Lung (tissue), 12 donors: ENCODE results near the gene CAMK4. TPM values are rescaled to one million over a fixed set of nuclear protein-coding genes. Genes with fewer than 3 reads are reported as not detected.
"Not testable (repeated sequence)": the region's sequence is repeated elsewhere in the genome, so short reads cannot be mapped to it uniquely, and the experiment has no call there.

Experiments used
- ATAC-seq: fragments of 200-7000 bp; cut with Tn5 transposase; one replicate; pipeline ENCODE4 v1.9.1; 2020; ENCODE audit warnings: moderate number of reproducible peaks; ENCODE audit not compliant: insufficient read depth, low FRiP score
- DNase-seq, 3 donors: peaks; one replicate each; pipeline ENCODE4 v3.0.0-alpha.2; 2013 to 2017
- H3K27ac ChIP-seq, 2 donors: one replicate each; pipeline ENCODE4 v1.5.1; 2013; ENCODE audit warnings: mild to moderate bottlenecking in 2 of 2, moderate library complexity in 2 of 2, control low read depth in 1 of 2, inconsistent platforms in 1 of 2, low read depth in 1 of 2, low read length in 1 of 2
- H3K27me3 ChIP-seq, 3 donors: one replicate each; pipeline ENCODE4 v1.5.1; 2013; ENCODE audit warnings: low read length in 2 of 3; ENCODE audit not compliant: control insufficient read depth in 3 of 3, insufficient read depth in 3 of 3
- H3K36me3 ChIP-seq, 4 donors: one replicate each; pipeline ENCODE4 v1.5.1; 2013; ENCODE audit warnings: low read length in 4 of 4, mild to moderate bottlenecking in 1 of 4, moderate library complexity in 1 of 4; ENCODE audit not compliant: control insufficient read depth in 4 of 4, insufficient read depth in 4 of 4
- H3K4me1 ChIP-seq, 5 donors: one replicate each; pipeline ENCODE4 v1.5.1; 2013; ENCODE audit warnings: low read length in 5 of 5, mild to moderate bottlenecking in 2 of 5, moderate library complexity in 1 of 5; ENCODE audit not compliant: control insufficient read depth in 5 of 5, insufficient read depth in 5 of 5
- H3K4me3 ChIP-seq: one replicate; pipeline ENCODE4 v1.5.1; 2013; ENCODE audit warnings: mild to moderate bottlenecking, control low read depth, moderate library complexity
- H3K9ac ChIP-seq, 2 donors: one replicate each; pipeline ENCODE4 v1.5.1; 2013; ENCODE audit warnings: low read length in 2 of 2, control low read depth in 1 of 2; ENCODE audit not compliant: insufficient read depth in 1 of 2
- H3K9me3 ChIP-seq, 4 donors: one replicate each; pipeline ENCODE4 v1.5.1; 2013; ENCODE audit warnings: low read length in 3 of 4, mild to moderate bottlenecking in 1 of 4, moderate library complexity in 1 of 4; ENCODE audit not compliant: control insufficient read depth in 4 of 4, insufficient read depth in 3 of 4
- whole genome bisulfite sequencing, 2 donors: extraction: QIAGEN DNeasy Blood & Tissue Kit; methylation state at CpG; one replicate each; pipeline ENCODE4 v1.1.7; 2013; 5-methylcytosine and 5-hydroxymethylcytosine counted together
- polyA plus RNA-seq, 2 donors: library from polyadenylated mRNA; stranded (reverse); fragments of 200-250 nt; gene quantifications; one replicate each; pipeline ENCODE4 v1.2.1, GENCODE V29; 2013
- total RNA-seq, 2 donors: library from RNA; depleted of rRNA in 1 of 2; stranded (reverse); fragments of >200 nt in 1 of 2; gene quantifications; one replicate each; pipeline ENCODE4 v1.2.1, GENCODE V29; 2014 to 2021
- TF ChIP-seq, protein P1 (sequence below): IDR thresholded peaks from 2 replicates; pipeline ENCODE4 v1.5.1; 2012; ENCODE audit warnings: mild to moderate bottlenecking; ENCODE audit errors: control extremely low read depth, extremely low read depth
- donor health status: control.
- donor health status: control.
- donor health status: Bipolar disorder and iron deficiency.
- donor health status: healthy.
- donor health status: DM: yes; HTN: yes; CAD: no.

Gene CAMK4
- total and polyA plus RNA-seq, 4 donors: 0.18 to 27.7 (median 0.73) TPM

DNA sequence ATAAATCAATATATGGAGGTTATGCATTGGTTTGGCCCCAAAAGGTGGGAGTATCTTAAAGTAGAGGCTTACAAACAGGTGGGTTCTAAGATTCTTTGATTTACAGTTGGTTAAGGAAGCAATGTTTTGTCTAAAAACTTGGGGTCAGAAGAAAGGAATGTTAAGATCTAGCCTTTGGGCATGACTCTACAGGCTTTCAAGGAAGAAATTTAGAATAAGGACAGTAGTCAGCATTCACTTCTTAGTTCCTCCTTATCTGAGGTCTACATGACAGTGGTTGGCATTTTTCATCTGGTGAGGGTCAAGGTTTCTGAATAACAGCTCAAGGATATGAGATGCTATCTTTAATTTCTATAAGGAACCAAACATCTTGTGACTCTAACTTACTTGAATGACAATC lies 122.8 kb downstream of the CAMK4 start:
- H3K27ac ChIP-seq: no peak overlapping the region
- H3K4me1 ChIP-seq: peaks cover 0 to 7% (median 0%) of the 10 kb centered on the region in 5 donors
- H3K9me3 ChIP-seq: no peaks in the 10 kb centered on the region
- peaks cover 0 to 2% (median 0%) of the 10 kb centered on the region in 4 donors for H3K36me3 ChIP-seq
- H3K9ac ChIP-seq: no peak overlapping the region
- ATAC-seq (no peak), DNase-seq (no peak)
- no peak overlapping the region for H3K4me3 ChIP-seq
- no peaks in the 10 kb centered on the region for H3K27me3 ChIP-seq
- TF ChIP-seq, protein P1, sequence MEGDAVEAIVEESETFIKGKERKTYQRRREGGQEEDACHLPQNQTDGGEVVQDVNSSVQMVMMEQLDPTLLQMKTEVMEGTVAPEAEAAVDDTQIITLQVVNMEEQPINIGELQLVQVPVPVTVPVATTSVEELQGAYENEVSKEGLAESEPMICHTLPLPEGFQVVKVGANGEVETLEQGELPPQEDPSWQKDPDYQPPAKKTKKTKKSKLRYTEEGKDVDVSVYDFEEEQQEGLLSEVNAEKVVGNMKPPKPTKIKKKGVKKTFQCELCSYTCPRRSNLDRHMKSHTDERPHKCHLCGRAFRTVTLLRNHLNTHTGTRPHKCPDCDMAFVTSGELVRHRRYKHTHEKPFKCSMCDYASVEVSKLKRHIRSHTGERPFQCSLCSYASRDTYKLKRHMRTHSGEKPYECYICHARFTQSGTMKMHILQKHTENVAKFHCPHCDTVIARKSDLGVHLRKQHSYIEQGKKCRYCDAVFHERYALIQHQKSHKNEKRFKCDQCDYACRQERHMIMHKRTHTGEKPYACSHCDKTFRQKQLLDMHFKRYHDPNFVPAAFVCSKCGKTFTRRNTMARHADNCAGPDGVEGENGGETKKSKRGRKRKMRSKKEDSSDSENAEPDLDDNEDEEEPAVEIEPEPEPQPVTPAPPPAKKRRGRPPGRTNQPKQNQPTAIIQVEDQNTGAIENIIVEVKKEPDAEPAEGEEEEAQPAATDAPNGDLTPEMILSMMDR: no peak

DNA sequence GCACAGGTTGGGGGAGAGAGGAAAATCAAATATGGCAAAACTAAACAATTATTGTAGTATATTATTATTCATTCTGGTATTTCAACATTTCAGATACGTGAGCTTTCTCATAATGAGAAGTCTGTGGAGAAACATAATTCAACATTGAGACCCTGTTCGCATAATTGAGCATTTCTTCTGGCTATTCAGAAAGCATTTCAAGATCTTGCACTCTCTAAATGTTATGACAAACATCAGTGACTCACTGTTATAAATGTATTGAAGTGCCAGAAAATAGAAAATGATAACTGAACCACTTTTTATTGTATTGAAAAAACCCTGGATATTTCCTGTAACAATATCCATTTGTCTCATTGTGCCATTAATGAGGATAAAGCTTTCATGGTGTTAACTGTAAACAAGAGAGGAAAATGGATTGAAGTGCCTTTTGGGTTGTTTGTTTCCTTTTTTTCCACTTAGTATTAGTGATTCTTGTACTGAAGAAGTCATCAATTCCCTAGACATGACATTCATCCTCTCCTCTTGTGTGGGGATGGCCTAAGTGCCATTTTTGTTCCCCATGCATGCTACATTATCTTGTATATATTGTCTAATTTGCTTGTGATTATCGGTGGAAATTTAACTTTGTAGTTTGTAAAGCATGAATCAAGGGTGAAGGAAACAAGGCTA lies 124.6 kb downstream of the CAMK4 start:
- no peak overlapping the region for H3K9ac ChIP-seq
- H3K4me3 ChIP-seq: no peak overlapping the region
- no peak overlapping the region for H3K27ac ChIP-seq
- peaks cover 0 to 7% (median 0%) of the 10 kb centered on the region in 5 donors for H3K4me1 ChIP-seq
- TF ChIP-seq, protein P1: no peak
- no peaks in the 10 kb centered on the region for H3K27me3 ChIP-seq
- DNase-seq (no peak), ATAC-seq (no peak)
- WGBS, 2 donors: 85 to 87% methylated on average over 3 of the region's 3 CpGs
- peaks cover 0 to 2% (median 0%) of the 10 kb centered on the region in 4 donors for H3K36me3 ChIP-seq
- H3K9me3 ChIP-seq: no peaks in the 10 kb centered on the region

DNA sequence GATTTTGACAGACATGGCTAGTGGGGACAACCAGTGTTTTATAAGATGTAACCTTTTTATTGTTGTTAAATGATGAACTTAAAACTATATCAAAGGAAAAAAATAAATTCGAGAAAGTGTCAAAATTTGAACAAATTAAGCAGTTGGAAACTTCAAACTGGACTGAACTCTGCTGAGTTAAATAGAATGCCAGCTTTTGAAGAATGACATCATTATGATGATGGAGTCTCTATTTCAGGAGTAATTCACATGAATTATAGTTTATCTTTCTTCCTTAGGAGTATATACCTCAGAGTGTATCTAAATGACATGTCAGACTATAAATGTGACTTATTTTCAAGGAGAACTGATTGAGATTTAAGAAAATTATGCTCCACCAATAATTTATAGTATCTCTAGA lies 125.2 kb downstream of the CAMK4 start:
- ATAC-seq: no peak
- no peaks in the 10 kb centered on the region for H3K9me3 ChIP-seq
- H3K36me3 ChIP-seq: peaks cover 0 to 2% (median 0%) of the 10 kb centered on the region in 4 donors
- no peaks in the 10 kb centered on the region for H3K27me3 ChIP-seq
- WGBS, 2 donors: 80 to 82% methylated on average over 1 of the region's 1 CpG
- peaks cover 0 to 7% (median 0%) of the 10 kb centered on the region in 5 donors for H3K4me1 ChIP-seq
- TF ChIP-seq, protein P1: no peak
- H3K4me3 ChIP-seq: no peak overlapping the region
- no peak overlapping the region for H3K9ac ChIP-seq
- no peak overlapping the region for H3K27ac ChIP-seq
- no peak for DNase-seq

DNA sequence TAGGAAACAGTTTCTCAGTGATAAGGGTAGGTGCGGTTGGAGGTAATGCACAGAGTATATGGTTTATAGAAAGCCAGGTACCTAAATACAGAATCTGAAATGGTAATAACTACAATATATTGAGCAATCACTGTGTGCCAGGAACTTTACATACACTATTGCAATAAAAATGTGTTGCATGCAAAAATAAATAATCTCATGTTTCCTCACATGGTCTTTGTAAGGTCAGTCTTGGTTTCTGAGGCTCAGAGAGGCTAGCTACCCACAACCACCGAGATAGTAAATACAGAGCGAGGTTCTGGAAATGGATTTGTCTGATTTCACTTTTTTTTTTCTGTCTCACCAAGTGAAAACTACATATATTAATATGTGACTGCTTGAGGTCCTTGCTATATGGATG lies 128.9 kb downstream of the CAMK4 start:
- no peak for ATAC-seq

DNA sequence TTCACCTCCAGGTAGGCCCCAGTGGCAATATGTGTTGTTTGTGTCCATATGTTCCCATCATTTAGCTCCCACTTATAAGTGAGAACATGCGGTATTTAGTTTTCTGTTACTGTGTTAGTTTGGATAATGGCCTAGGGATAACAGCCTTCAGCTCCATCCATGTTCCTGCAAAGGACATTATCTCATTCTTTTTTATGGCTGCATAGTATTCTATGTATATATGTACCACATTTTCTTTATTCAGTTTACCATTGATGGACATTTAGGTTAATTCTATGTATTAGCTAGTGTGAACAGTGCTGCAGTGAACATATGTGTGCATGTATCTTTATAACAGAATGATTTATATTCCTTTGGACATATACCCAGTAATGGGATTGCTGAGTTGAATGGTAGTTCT lies 134.5 kb downstream of the CAMK4 start:
- not testable (repeated sequence) for H3K4me1 ChIP-seq, H3K9me3 ChIP-seq, H3K4me3 ChIP-seq, H3K27me3 ChIP-seq, DNase-seq, H3K27ac ChIP-seq, H3K36me3 ChIP-seq, ATAC-seq, H3K9ac ChIP-seq
- 0 to 2% methylated on average over 1 of the region's 1 CpG for WGBS, 2 donors

More for the DNA sequence above, 128.9 kb downstream of the CAMK4 start:
- 83 to 85% methylated on average over 3 of the region's 3 CpGs for whole genome bisulfite sequencing, 2 donors
- Histone ChIP-seq H3K4me3 (no peak overlapping the region), H3K27me3 (no peaks in the 10 kb centered on the region), H3K27ac (no peak overlapping the region), H3K4me1 (no peaks in the 10 kb centered on the region), H3K9ac (no peak overlapping the region), H3K9me3 (no peaks in the 10 kb centered on the region), H3K36me3 (no peaks in the 10 kb centered on the region)
- TF ChIP-seq, protein P1: no peak
- no peak for DNase-seq
